ENCODE data around the gene YBEY. TPM values are rescaled to one million over a fixed set of nuclear protein-coding genes. Genes with fewer than 3 reads are reported as not detected.

Gene YBEY
- total RNA-seq, 1 experiment from 2014 or later = 38.5 TPM

- Histone ChIP-seq H3K36me3 (ENCODE audit: insufficient read depth, low read length) (peaks cover 73% of the 10 kb centered on the region), H3K9ac (ENCODE audit: low read length) (no peak overlapping the region), H3K27me3 (ENCODE audit: low read length) (no peaks in the 10 kb centered on the region), H3K9me3 (ENCODE audit: low read length) (no peaks in the 10 kb centered on the region), H3K9me2 (replicated peaks; ENCODE audit: insufficient read depth, low read length) (no peaks in the 10 kb centered on the region), H2AFZ (ENCODE audit: low read length) (no peak overlapping the region), H3K4me2 (ENCODE audit: low read depth, low read length, poor library complexity, severe bottlenecking) (no peak overlapping the region), H3K27ac (ENCODE audit: low read length) (no peak overlapping the region), H3K4me3 (ENCODE audit: low read length) (no peak overlapping the region), H3K4me1 (ENCODE audit: low read length) (peaks cover 29% of the 10 kb centered on the region), H3K79me2 (ENCODE audit: low read length) (peaks cover 21% of the 10 kb centered on the region), H4K20me1 (ENCODE audit: insufficient read depth, low read depth, low read length) (no peaks in the 10 kb centered on the region)
- no peak for DNase-seq
Measured at GRCh38 chr21:46245213-46245915, 40.8 kb upstream of the YBEY start.

DNA sequence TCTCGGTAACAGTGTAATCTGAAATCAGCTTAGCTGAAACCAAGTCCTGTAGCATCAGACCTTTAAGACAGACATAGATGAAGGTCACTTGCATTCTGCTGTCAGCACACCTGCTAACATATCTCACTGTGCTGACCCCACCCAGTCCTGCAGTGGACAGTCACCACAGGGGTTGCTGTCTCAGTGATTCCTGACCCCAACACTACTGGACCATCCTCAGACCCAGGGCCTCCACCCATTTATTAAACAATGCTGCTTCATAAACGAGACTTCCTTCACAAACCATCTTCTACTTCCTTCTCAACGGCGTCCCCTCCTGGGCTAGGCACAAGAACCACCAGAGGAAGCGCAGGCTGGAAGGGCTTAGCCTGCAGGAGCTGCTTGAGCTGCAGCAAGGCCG lies 39.8 kb upstream of the YBEY start:
- H3K79me2 ChIP-seq (ENCODE audit: low read length) = peaks cover 26% of the 10 kb centered on the region
- H3K9me2 ChIP-seq (replicated peaks; ENCODE audit: insufficient read depth, low read length) = no peaks in the 10 kb centered on the region
- no peaks in the 10 kb centered on the region for H4K20me1 ChIP-seq (ENCODE audit: insufficient read depth, low read depth, low read length)
- no peak overlapping the region for H3K4me2 ChIP-seq (ENCODE audit: low read depth, low read length, poor library complexity, severe bottlenecking)
- H3K27me3 ChIP-seq (ENCODE audit: low read length) = no peaks in the 10 kb centered on the region
- no peak overlapping the region for H2AFZ ChIP-seq (ENCODE audit: low read length)
- no peak overlapping the region for H3K27ac ChIP-seq (ENCODE audit: low read length)
- H3K9me3 ChIP-seq (ENCODE audit: low read length) = no peaks in the 10 kb centered on the region
- DNase-seq = no peak
- peaks cover 78% of the 10 kb centered on the region for H3K36me3 ChIP-seq (ENCODE audit: insufficient read depth, low read length)
- peaks cover 39% of the 10 kb centered on the region for H3K4me1 ChIP-seq (ENCODE audit: low read length)
- no peak overlapping the region for H3K9ac ChIP-seq (ENCODE audit: low read length)
- H3K4me3 ChIP-seq (ENCODE audit: low read length) = no peak overlapping the region

GRCh38 chr21:46247699-46248421 lies 38.3 kb upstream of the YBEY start:
- H3K36me3 ChIP-seq (ENCODE audit: insufficient read depth, low read length) = peaks cover 68% of the 10 kb centered on the region
- H3K27me3 ChIP-seq (ENCODE audit: low read length) = no peaks in the 10 kb centered on the region
- no peaks in the 10 kb centered on the region for H3K9me3 ChIP-seq (ENCODE audit: low read length)
- no peaks in the 10 kb centered on the region for H4K20me1 ChIP-seq (ENCODE audit: insufficient read depth, low read depth, low read length)
- H3K4me3 ChIP-seq (ENCODE audit: low read length) = peak overlapping the region; percentile 36; the same call in 1 of the 2 replicates
- DNase-seq = peak; percentile 79
- no peaks in the 10 kb centered on the region for H3K9me2 ChIP-seq (replicated peaks; ENCODE audit: insufficient read depth, low read length)
- peaks cover 21% of the 10 kb centered on the region for H3K79me2 ChIP-seq (ENCODE audit: low read length)
- peaks cover 40% of the 10 kb centered on the region for H3K4me1 ChIP-seq (ENCODE audit: low read length)
- no peak overlapping the region for H2AFZ ChIP-seq (ENCODE audit: low read length)
- peak overlapping the region; percentile 54 for H3K9ac ChIP-seq (ENCODE audit: low read length)
- H3K27ac ChIP-seq (ENCODE audit: low read length) = peak overlapping the region; percentile 86
- peak overlapping the region; percentile 65 for H3K4me2 ChIP-seq (ENCODE audit: low read depth, low read length, poor library complexity, severe bottlenecking)

DNA sequence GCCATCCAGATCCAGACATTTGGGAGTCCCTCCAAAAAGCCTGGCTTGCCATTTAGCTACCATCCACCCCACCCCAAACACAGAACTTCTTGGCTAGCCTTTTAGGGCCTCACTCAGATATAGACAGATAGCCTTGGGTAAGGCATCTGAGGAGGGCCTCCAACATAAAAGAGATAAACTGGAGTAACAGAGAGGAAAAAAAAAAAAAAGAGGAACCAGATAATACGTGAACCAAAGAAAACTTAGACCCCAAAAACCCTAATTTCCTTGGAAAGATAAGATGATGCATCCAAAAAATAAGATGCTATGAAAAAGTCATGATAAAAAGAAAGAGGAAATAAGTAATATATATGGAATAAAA lies 37.7 kb upstream of the YBEY start:
- Histone ChIP-seq H3K9me3 (ENCODE audit: low read length) (no peaks in the 10 kb centered on the region), H3K9ac (ENCODE audit: low read length) (peak overlapping the region; percentile 54), H4K20me1 (ENCODE audit: insufficient read depth, low read depth, low read length) (no peaks in the 10 kb centered on the region), H2AFZ (ENCODE audit: low read length) (no peak overlapping the region), H3K4me3 (ENCODE audit: low read length) (peak overlapping the region; percentile 36; the same call in 1 of the 2 replicates), H3K79me2 (ENCODE audit: low read length) (peaks cover 21% of the 10 kb centered on the region), H3K36me3 (ENCODE audit: insufficient read depth, low read length) (peaks cover 67% of the 10 kb centered on the region), H3K4me2 (ENCODE audit: low read depth, low read length, poor library complexity, severe bottlenecking) (peak overlapping the region; percentile 65), H3K27me3 (ENCODE audit: low read length) (no peaks in the 10 kb centered on the region), H3K9me2 (replicated peaks; ENCODE audit: insufficient read depth, low read length) (no peaks in the 10 kb centered on the region), H3K27ac (ENCODE audit: low read length) (peak overlapping the region; percentile 86), H3K4me1 (ENCODE audit: low read length) (peaks cover 40% of the 10 kb centered on the region)
- DNase-seq = peak; percentile 55

DNA sequence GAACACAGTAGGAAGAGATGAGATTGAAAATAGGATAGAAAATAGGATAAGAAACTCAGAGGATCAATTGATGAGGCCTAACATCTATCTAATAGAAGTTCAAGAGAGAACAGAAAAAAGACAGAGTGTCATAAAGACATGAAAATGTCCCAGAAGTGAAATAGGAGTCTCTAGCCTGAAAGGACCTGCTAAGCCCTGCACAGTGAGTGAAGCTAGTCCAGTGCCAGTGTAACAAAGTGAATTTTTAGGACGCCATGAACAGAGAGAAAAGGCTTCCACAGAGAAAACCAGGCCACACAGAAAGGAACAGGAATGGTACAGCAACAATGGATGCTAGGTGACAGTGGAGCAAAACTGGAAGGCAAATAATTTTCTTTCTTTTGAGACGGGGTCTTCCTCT lies 37.3 kb upstream of the YBEY start:
- Histone ChIP-seq H3K9me3 (ENCODE audit: low read length) (no peaks in the 10 kb centered on the region), H3K9me2 (replicated peaks; ENCODE audit: insufficient read depth, low read length) (no peaks in the 10 kb centered on the region), H2AFZ (ENCODE audit: low read length) (no peak overlapping the region), H3K4me3 (ENCODE audit: low read length) (no peak overlapping the region), H3K4me1 (ENCODE audit: low read length) (peaks cover 40% of the 10 kb centered on the region), H3K4me2 (ENCODE audit: low read depth, low read length, poor library complexity, severe bottlenecking) (peak overlapping the region; percentile 65), H3K9ac (ENCODE audit: low read length) (peak overlapping the region; percentile 6; the same call in 1 of the 2 replicates), H3K27ac (ENCODE audit: low read length) (peak overlapping the region; percentile 86), H3K79me2 (ENCODE audit: low read length) (peaks cover 21% of the 10 kb centered on the region), H3K27me3 (ENCODE audit: low read length) (no peaks in the 10 kb centered on the region), H3K36me3 (ENCODE audit: insufficient read depth, low read length) (peaks cover 67% of the 10 kb centered on the region), H4K20me1 (ENCODE audit: insufficient read depth, low read depth, low read length) (no peaks in the 10 kb centered on the region)
- DNase-seq = no peak

GRCh38 chr21:46250146-46250725 lies 35.9 kb upstream of the YBEY start:
- peak overlapping the region; percentile 86 for H3K27ac ChIP-seq (ENCODE audit: low read length)
- no peak overlapping the region for H3K9ac ChIP-seq (ENCODE audit: low read length)
- no peaks in the 10 kb centered on the region for H3K27me3 ChIP-seq (ENCODE audit: low read length)
- peaks cover 71% of the 10 kb centered on the region for H3K36me3 ChIP-seq (ENCODE audit: insufficient read depth, low read length)
- H3K9me3 ChIP-seq (ENCODE audit: low read length) = no peaks in the 10 kb centered on the region
- no peak for DNase-seq
- peaks cover 21% of the 10 kb centered on the region for H3K79me2 ChIP-seq (ENCODE audit: low read length)
- no peak overlapping the region for H3K4me2 ChIP-seq (ENCODE audit: low read depth, low read length, poor library complexity, severe bottlenecking)
- no peak overlapping the region for H3K4me3 ChIP-seq (ENCODE audit: low read length)
- no peak overlapping the region for H2AFZ ChIP-seq (ENCODE audit: low read length)
- H4K20me1 ChIP-seq (ENCODE audit: insufficient read depth, low read depth, low read length) = no peaks in the 10 kb centered on the region
- H3K9me2 ChIP-seq (replicated peaks; ENCODE audit: insufficient read depth, low read length) = no peaks in the 10 kb centered on the region
- H3K4me1 ChIP-seq (ENCODE audit: low read length) = peaks cover 40% of the 10 kb centered on the region

- no peak for DNase-seq
- Histone ChIP-seq H3K9ac (ENCODE audit: low read length) (no peak overlapping the region), H3K9me2 (replicated peaks; ENCODE audit: insufficient read depth, low read length) (no peaks in the 10 kb centered on the region), H3K4me1 (ENCODE audit: low read length) (peaks cover 36% of the 10 kb centered on the region), H4K20me1 (ENCODE audit: insufficient read depth, low read depth, low read length) (no peaks in the 10 kb centered on the region), H3K4me3 (ENCODE audit: low read length) (no peak overlapping the region), H3K4me2 (ENCODE audit: low read depth, low read length, poor library complexity, severe bottlenecking) (no peak overlapping the region), H2AFZ (ENCODE audit: low read length) (no peak overlapping the region), H3K27ac (ENCODE audit: low read length) (no peak overlapping the region), H3K9me3 (ENCODE audit: low read length) (no peaks in the 10 kb centered on the region), H3K27me3 (ENCODE audit: low read length) (no peaks in the 10 kb centered on the region), H3K36me3 (ENCODE audit: insufficient read depth, low read length) (peaks cover 65% of the 10 kb centered on the region), H3K79me2 (ENCODE audit: low read length) (peaks cover 10% of the 10 kb centered on the region)
Measured at GRCh38 chr21:46252840-46253239, 33.3 kb upstream of the YBEY start.

- Histone ChIP-seq H3K4me2 (ENCODE audit: low read depth, low read length, poor library complexity, severe bottlenecking) (no peak overlapping the region), H3K9ac (ENCODE audit: low read length) (no peak overlapping the region), H3K27me3 (ENCODE audit: low read length) (no peaks in the 10 kb centered on the region), H3K4me3 (ENCODE audit: low read length) (no peak overlapping the region), H3K9me2 (replicated peaks; ENCODE audit: insufficient read depth, low read length) (no peaks in the 10 kb centered on the region), H3K79me2 (ENCODE audit: low read length) (peaks cover 9% of the 10 kb centered on the region), H3K9me3 (ENCODE audit: low read length) (no peaks in the 10 kb centered on the region), H3K4me1 (ENCODE audit: low read length) (peaks cover 28% of the 10 kb centered on the region), H4K20me1 (ENCODE audit: insufficient read depth, low read depth, low read length) (no peaks in the 10 kb centered on the region), H3K36me3 (ENCODE audit: insufficient read depth, low read length) (peaks cover 71% of the 10 kb centered on the region), H3K27ac (ENCODE audit: low read length) (no peak overlapping the region), H2AFZ (ENCODE audit: low read length) (no peak overlapping the region)
- peak; percentile 65 for DNase-seq
Measured at GRCh38 chr21:46253610-46254124, 32.5 kb upstream of the YBEY start.
